Osteoblast (primary cell): ENCODE measurements around the gene NRGN. TPM values are rescaled to one million over a fixed set of nuclear protein-coding genes. Genes with fewer than 3 reads are reported as not detected.

Experiments used
- DNase-seq: peaks from one replicate; pipeline ENCODE4 v3.0.0; 2011; ENCODE audit warnings: low spot score, mixed read lengths; ENCODE audit not compliant: insufficient read length; ENCODE audit errors: missing footprints
- H2AFZ ChIP-seq: 2 replicates; pipeline ENCODE4 v1.6.0; 2011; ENCODE audit warnings: mild to moderate bottlenecking, low read length
- H3K27ac ChIP-seq: 2 replicates; pipeline ENCODE4 v1.5.1; 2011; ENCODE audit warnings: mild to moderate bottlenecking, low read depth, low read length, moderate library complexity
- H3K27me3 ChIP-seq: 2 replicates; pipeline ENCODE4 v1.6.0; 2012; ENCODE audit warnings: mild to moderate bottlenecking, control low read depth, inconsistent platforms, low read length, moderate library complexity; ENCODE audit not compliant: insufficient read depth
- H3K36me3 ChIP-seq: 2 replicates; pipeline ENCODE4 v1.5.1; 2011; ENCODE audit warnings: mild to moderate bottlenecking, low read length, control low read depth, moderate library complexity; ENCODE audit not compliant: insufficient read depth
- H3K4me1 ChIP-seq: 2 replicates; pipeline ENCODE4 v1.5.1; 2011; ENCODE audit warnings: mild to moderate bottlenecking, low read length, control low read depth, moderate library complexity; ENCODE audit not compliant: insufficient read depth
- H3K4me2 ChIP-seq: 2 replicates; pipeline ENCODE4 v1.6.0; 2011; ENCODE audit warnings: mild to moderate bottlenecking, low read length; ENCODE audit not compliant: insufficient read depth
- H3K4me3 ChIP-seq: fragments of 200-600 bp; sonication (generic); 3 replicates; pipeline ENCODE4 v1.5.1; 2012; ENCODE audit warnings: mild to moderate bottlenecking, low read length, inconsistent platforms; ENCODE audit not compliant: insufficient read depth
- H3K79me2 ChIP-seq: 2 replicates; pipeline ENCODE4 v1.6.0; 2012; ENCODE audit warnings: mild to moderate bottlenecking, low read length, control low read depth, inconsistent platforms; ENCODE audit not compliant: insufficient read depth
- H3K9me3 ChIP-seq: 2 replicates; pipeline ENCODE4 v1.5.1; 2011; ENCODE audit warnings: low read depth, low read length, control low read depth
- H4K20me1 ChIP-seq: 2 replicates; pipeline ENCODE4 v1.6.0; 2012; ENCODE audit warnings: mild to moderate bottlenecking, low read length, control low read depth; ENCODE audit not compliant: insufficient read depth
- CTCF ChIP-seq: IDR thresholded peaks from 2 replicates; pipeline ENCODE4 v1.5.1; 2011; ENCODE audit warnings: mild to moderate bottlenecking, low read depth, low read length, moderate library complexity; ENCODE audit errors: extremely low read depth
- total RNA-seq: library from RNA; depleted of rRNA; stranded (reverse); fragments of >200 nt; gene quantifications from 2 replicates; pipeline ENCODE4 v1.2.3, GENCODE V29; 2012

Gene NRGN
- total RNA-seq, 1 donor = under 0.01 TPM

- Histone ChIP-seq H4K20me1 (no peaks in the 10 kb centered on the region), H3K4me1 (no peaks in the 10 kb centered on the region), H2AFZ (peak within 1 kb of the TSS; percentile 15), H3K27ac (no peak within 1 kb of the TSS), H3K36me3 (no peaks in the 10 kb centered on the region), H3K4me3 (no peak within 1 kb of the TSS), H3K27me3 (peaks cover 31% of the 10 kb centered on the region), H3K4me2 (no peak within 1 kb of the TSS), H3K79me2 (no peaks in the 10 kb centered on the region), H3K9me3 (no peaks in the 10 kb centered on the region)
- no peak for DNase-seq
- TF ChIP-seq CTCF = no peak
These were observed 12.2 kb downstream of the NRGN start, which contains the start of gene VSIG2 for GRCh38 chr11:124751741-124752470. Gene VSIG2, minus strand, starts transcription at chr11:124752255. Its CDS starts 118 bp downstream, at chr11:124752137.

- Histone ChIP-seq H4K20me1 (no peaks in the 10 kb centered on the region), H3K36me3 (no peaks in the 10 kb centered on the region), H3K27ac (no peak overlapping the region), H3K79me2 (no peaks in the 10 kb centered on the region), H3K27me3 (peaks cover 38% of the 10 kb centered on the region), H3K4me2 (no peak overlapping the region), H3K4me1 (no peaks in the 10 kb centered on the region), H3K4me3 (no peak overlapping the region), H2AFZ (peak overlapping the region; percentile 15), H3K9me3 (no peaks in the 10 kb centered on the region)
- DNase-seq = no peak
- TF ChIP-seq CTCF = no peak
These were observed 12.8 kb downstream of the NRGN start for GRCh38 chr11:124752471-124753102.

GRCh38 chr11:124753205-124753604 lies 13.5 kb downstream of the NRGN start:
- Histone ChIP-seq H3K36me3 (no peaks in the 10 kb centered on the region), H3K27ac (no peak overlapping the region), H2AFZ (no peak overlapping the region), H3K27me3 (peaks cover 44% of the 10 kb centered on the region), H3K4me3 (no peak overlapping the region), H3K9me3 (no peaks in the 10 kb centered on the region), H3K4me2 (no peak overlapping the region), H3K4me1 (no peaks in the 10 kb centered on the region), H3K79me2 (no peaks in the 10 kb centered on the region), H4K20me1 (no peaks in the 10 kb centered on the region)
- TF ChIP-seq CTCF = no peak
- no peak for DNase-seq

GRCh38 chr11:124753624-124754023 lies 13.9 kb downstream of the NRGN start:
- peaks cover 2% of the 10 kb centered on the region for H3K4me1 ChIP-seq
- DNase-seq = no peak
- no peak overlapping the region for H3K4me3 ChIP-seq
- H3K4me2 ChIP-seq = no peak overlapping the region
- TF ChIP-seq CTCF = no peak
- H3K9me3 ChIP-seq = no peaks in the 10 kb centered on the region
- H3K27me3 ChIP-seq = peaks cover 48% of the 10 kb centered on the region
- H3K79me2 ChIP-seq = no peaks in the 10 kb centered on the region
- H2AFZ ChIP-seq = no peak overlapping the region
- H3K36me3 ChIP-seq = no peaks in the 10 kb centered on the region
- no peak overlapping the region for H3K27ac ChIP-seq
- no peaks in the 10 kb centered on the region for H4K20me1 ChIP-seq
